HL-60 (cell line): ENCODE results near the gene SLC38A10.

Experiments used
- POLR2AphosphoS5 ChIP-seq: IDR thresholded peaks from 2 replicates; pipeline ENCODE4 v1.6.1; 2012; ENCODE audit warnings: low read depth
- REST ChIP-seq: IDR thresholded peaks from 2 replicates; pipeline ENCODE4 v1.6.1; 2012; ENCODE audit warnings: low read depth; ENCODE audit not compliant: insufficient replicate concordance
- TF ChIP-seq, protein P1 (sequence below): IDR thresholded peaks from one replicate; pipeline ENCODE4 v1.5.1; 2011; ENCODE audit warnings: low read length, control low read depth, inconsistent platforms; ENCODE audit not compliant: insufficient read depth

DNA sequence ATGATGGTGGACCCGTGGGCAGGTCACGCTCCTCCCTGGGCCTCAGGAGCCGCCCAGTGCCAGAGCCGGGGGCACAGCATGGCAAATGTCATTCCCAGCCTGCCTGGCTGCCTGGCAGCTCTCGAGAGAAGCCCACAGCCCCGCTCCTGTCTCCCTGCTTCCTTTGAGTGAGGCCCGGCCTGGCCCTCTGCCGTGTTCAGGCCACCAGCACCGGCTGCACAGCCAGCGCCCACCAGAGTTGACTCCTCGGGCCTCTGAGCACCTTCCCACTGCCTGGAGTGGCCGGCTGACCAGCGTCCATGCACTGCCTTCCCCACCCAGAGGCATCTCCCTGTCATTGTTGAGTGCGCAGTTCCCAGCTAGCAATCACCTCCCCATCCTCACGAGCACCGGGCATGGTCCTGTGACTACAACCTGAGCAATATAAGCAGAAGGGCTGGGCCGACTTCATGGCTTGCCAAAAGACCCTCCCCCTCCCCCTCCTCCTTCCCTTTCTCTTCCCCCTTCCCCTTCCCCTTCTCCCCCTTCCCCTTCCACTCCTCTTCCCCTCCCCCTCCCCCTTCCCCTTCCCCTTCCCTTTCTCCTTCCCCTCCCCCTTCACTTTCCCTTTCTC is 11.9 kb upstream of the SLC38A10 start:
- TF ChIP-seq, protein P1, sequence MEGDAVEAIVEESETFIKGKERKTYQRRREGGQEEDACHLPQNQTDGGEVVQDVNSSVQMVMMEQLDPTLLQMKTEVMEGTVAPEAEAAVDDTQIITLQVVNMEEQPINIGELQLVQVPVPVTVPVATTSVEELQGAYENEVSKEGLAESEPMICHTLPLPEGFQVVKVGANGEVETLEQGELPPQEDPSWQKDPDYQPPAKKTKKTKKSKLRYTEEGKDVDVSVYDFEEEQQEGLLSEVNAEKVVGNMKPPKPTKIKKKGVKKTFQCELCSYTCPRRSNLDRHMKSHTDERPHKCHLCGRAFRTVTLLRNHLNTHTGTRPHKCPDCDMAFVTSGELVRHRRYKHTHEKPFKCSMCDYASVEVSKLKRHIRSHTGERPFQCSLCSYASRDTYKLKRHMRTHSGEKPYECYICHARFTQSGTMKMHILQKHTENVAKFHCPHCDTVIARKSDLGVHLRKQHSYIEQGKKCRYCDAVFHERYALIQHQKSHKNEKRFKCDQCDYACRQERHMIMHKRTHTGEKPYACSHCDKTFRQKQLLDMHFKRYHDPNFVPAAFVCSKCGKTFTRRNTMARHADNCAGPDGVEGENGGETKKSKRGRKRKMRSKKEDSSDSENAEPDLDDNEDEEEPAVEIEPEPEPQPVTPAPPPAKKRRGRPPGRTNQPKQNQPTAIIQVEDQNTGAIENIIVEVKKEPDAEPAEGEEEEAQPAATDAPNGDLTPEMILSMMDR = no peak
- TF ChIP-seq REST (no peak), POLR2AphosphoS5 (no peak)
